ENCODE measurements around the gene SPTLC3. TPM values are rescaled to one million over a fixed set of nuclear protein-coding genes. Genes with fewer than 3 reads are reported as not detected.

SPTLC3 gene
- polyA plus RNA-seq, 4 donors: 4.3 to 60.2 (median 5.8) TPM

- FAIRE-seq (no peak), DNase-seq (peak in 1 of 2 donors; percentile 39)
- WGBS, 3 donors: 35 to 67% (median 37%) methylated on average over 5 of the region's 5 CpGs
- no peak overlapping the region for H3K27ac ChIP-seq (ENCODE audit: low read depth in 1 of 3, low read length in 2 of 3)
- no peaks in the 10 kb centered on the region for H3K9me3 ChIP-seq (ENCODE audit: control insufficient read depth in 2 of 2, insufficient read depth in 1 of 2, low read depth in 1 of 2, low read length in 1 of 2)
- peaks cover 0 to 29% (median 0%) of the 10 kb centered on the region in 3 donors for H3K36me3 ChIP-seq (ENCODE audit: control insufficient read depth in 3 of 3, insufficient read depth in 2 of 3, low read depth in 1 of 3, low read length in 3 of 3)
- H3K4me1 ChIP-seq (ENCODE audit: control insufficient read depth in 3 of 3, insufficient read depth in 2 of 3, low read depth in 1 of 3, low read length in 2 of 3): no peaks in the 10 kb centered on the region
- H3K4me3 ChIP-seq (ENCODE audit: low read depth in 1 of 3, low read length in 3 of 3): no peak overlapping the region
- H3K27me3 ChIP-seq (ENCODE audit: control insufficient read depth in 3 of 3, insufficient read depth in 3 of 3, low read length in 3 of 3): no peaks in the 10 kb centered on the region
These were observed 102.6 kb downstream of the SPTLC3 start for GRCh38 chr20:13111249-13111911.

GRCh38 chr20:13113731-13114130, 105.0 kb downstream of the SPTLC3 start:
- 93 to 95% (median 94%) methylated on average over 3 of the region's 3 CpGs for WGBS, 3 donors

GRCh38 chr20:13117200-13117599, 108.4 kb downstream of the SPTLC3 start:
- no peak overlapping the region for H3K27ac ChIP-seq (ENCODE audit: low read depth in 1 of 3, low read length in 2 of 3)
- H3K27me3 ChIP-seq (ENCODE audit: control insufficient read depth in 3 of 3, insufficient read depth in 3 of 3, low read length in 3 of 3): no peaks in the 10 kb centered on the region
- peaks cover 0 to 18% (median 0%) of the 10 kb centered on the region in 3 donors for H3K36me3 ChIP-seq (ENCODE audit: control insufficient read depth in 3 of 3, insufficient read depth in 2 of 3, low read depth in 1 of 3, low read length in 3 of 3)
- 65 to 84% (median 72%) methylated on average over 2 of the region's 2 CpGs for WGBS, 3 donors
- DNase-seq (no peak), FAIRE-seq (no peak)
- H3K9me3 ChIP-seq (ENCODE audit: control insufficient read depth in 2 of 2, insufficient read depth in 1 of 2, low read depth in 1 of 2, low read length in 1 of 2): no peaks in the 10 kb centered on the region
- no peaks in the 10 kb centered on the region for H3K4me1 ChIP-seq (ENCODE audit: control insufficient read depth in 3 of 3, insufficient read depth in 2 of 3, low read depth in 1 of 3, low read length in 2 of 3)
- H3K4me3 ChIP-seq (ENCODE audit: low read depth in 1 of 3, low read length in 3 of 3): no peak overlapping the region

More at GRCh38 chr20:13113731-13114130, 105.0 kb downstream of the SPTLC3 start:
- Histone ChIP-seq H3K4me1 (ENCODE audit: control insufficient read depth in 3 of 3, insufficient read depth in 2 of 3, low read depth in 1 of 3, low read length in 2 of 3) (no peaks in the 10 kb centered on the region), H3K4me3 (ENCODE audit: low read depth in 1 of 3, low read length in 3 of 3) (no peak overlapping the region), H3K36me3 (ENCODE audit: control insufficient read depth in 3 of 3, insufficient read depth in 2 of 3, low read depth in 1 of 3, low read length in 3 of 3) (peaks cover 0 to 30% (median 0%) of the 10 kb centered on the region in 3 donors), H3K27me3 (ENCODE audit: control insufficient read depth in 3 of 3, insufficient read depth in 3 of 3, low read length in 3 of 3) (no peaks in the 10 kb centered on the region), H3K27ac (ENCODE audit: low read depth in 1 of 3, low read length in 2 of 3) (no peak overlapping the region), H3K9me3 (ENCODE audit: control insufficient read depth in 2 of 2, insufficient read depth in 1 of 2, low read depth in 1 of 2, low read length in 1 of 2) (no peaks in the 10 kb centered on the region)
- DNase-seq (no peak), FAIRE-seq (no peak)

- Histone ChIP-seq H3K27ac (ENCODE audit: low read depth in 1 of 3, low read length in 2 of 3) (no peak overlapping the region), H3K36me3 (ENCODE audit: control insufficient read depth in 3 of 3, insufficient read depth in 2 of 3, low read depth in 1 of 3, low read length in 3 of 3) (peaks cover 0 to 24% (median 0%) of the 10 kb centered on the region in 3 donors), H3K4me3 (ENCODE audit: low read depth in 1 of 3, low read length in 3 of 3) (no peak overlapping the region), H3K9me3 (ENCODE audit: control insufficient read depth in 2 of 2, insufficient read depth in 1 of 2, low read depth in 1 of 2, low read length in 1 of 2) (no peaks in the 10 kb centered on the region), H3K27me3 (ENCODE audit: control insufficient read depth in 3 of 3, insufficient read depth in 3 of 3, low read length in 3 of 3) (no peaks in the 10 kb centered on the region), H3K4me1 (ENCODE audit: control insufficient read depth in 3 of 3, insufficient read depth in 2 of 3, low read depth in 1 of 3, low read length in 2 of 3) (no peaks in the 10 kb centered on the region)
- DNase-seq (no peak), FAIRE-seq (no peak)
- 85 to 97% (median 89%) methylated on average over 1 of the region's 1 CpG for WGBS, 3 donors
These were observed 109.9 kb downstream of the SPTLC3 start for GRCh38 chr20:13118676-13119075.

- no peak for FAIRE-seq
- Histone ChIP-seq H3K9me3 (ENCODE audit: control insufficient read depth in 2 of 2, insufficient read depth in 1 of 2, low read depth in 1 of 2, low read length in 1 of 2) (no peaks in the 10 kb centered on the region), H3K36me3 (ENCODE audit: control insufficient read depth in 3 of 3, insufficient read depth in 2 of 3, low read depth in 1 of 3, low read length in 3 of 3) (peaks cover 0 to 27% (median 0%) of the 10 kb centered on the region in 3 donors), H3K27ac (ENCODE audit: low read depth in 1 of 3, low read length in 2 of 3) (no peak overlapping the region), H3K4me1 (ENCODE audit: control insufficient read depth in 3 of 3, insufficient read depth in 2 of 3, low read depth in 1 of 3, low read length in 2 of 3) (no peaks in the 10 kb centered on the region), H3K27me3 (ENCODE audit: control insufficient read depth in 3 of 3, insufficient read depth in 3 of 3, low read length in 3 of 3) (no peaks in the 10 kb centered on the region), H3K4me3 (ENCODE audit: low read depth in 1 of 3, low read length in 3 of 3) (no peak overlapping the region)
- DNase-seq: peak; percentile 69 to 71
- WGBS, 3 donors: 22 to 25% (median 22%) methylated on average over 6 of the region's 6 CpGs
These were observed 110.8 kb downstream of the SPTLC3 start for GRCh38 chr20:13119583-13119982.

- H3K4me1 ChIP-seq (ENCODE audit: control insufficient read depth in 3 of 3, insufficient read depth in 2 of 3, low read depth in 1 of 3, low read length in 2 of 3): no peaks in the 10 kb centered on the region
- FAIRE-seq (no peak), DNase-seq (no peak)
- 68 to 83% (median 69%) methylated on average over 1 of the region's 1 CpG for WGBS, 3 donors
- no peak overlapping the region for H3K27ac ChIP-seq (ENCODE audit: low read depth in 1 of 3, low read length in 2 of 3)
- peaks cover 0 to 34% (median 3%) of the 10 kb centered on the region in 3 donors for H3K36me3 ChIP-seq (ENCODE audit: control insufficient read depth in 3 of 3, insufficient read depth in 2 of 3, low read depth in 1 of 3, low read length in 3 of 3)
- no peaks in the 10 kb centered on the region for H3K9me3 ChIP-seq (ENCODE audit: control insufficient read depth in 2 of 2, insufficient read depth in 1 of 2, low read depth in 1 of 2, low read length in 1 of 2)
- no peaks in the 10 kb centered on the region for H3K27me3 ChIP-seq (ENCODE audit: control insufficient read depth in 3 of 3, insufficient read depth in 3 of 3, low read length in 3 of 3)
- no peak overlapping the region for H3K4me3 ChIP-seq (ENCODE audit: low read depth in 1 of 3, low read length in 3 of 3)
These were observed 111.7 kb downstream of the SPTLC3 start for GRCh38 chr20:13120471-13120870.

- H3K36me3 ChIP-seq (ENCODE audit: control insufficient read depth in 3 of 3, insufficient read depth in 2 of 3, low read depth in 1 of 3, low read length in 3 of 3): peaks cover 0 to 33% (median 3%) of the 10 kb centered on the region in 3 donors
- H3K4me3 ChIP-seq (ENCODE audit: low read depth in 1 of 3, low read length in 3 of 3): no peak overlapping the region
- no peaks in the 10 kb centered on the region for H3K9me3 ChIP-seq (ENCODE audit: control insufficient read depth in 2 of 2, insufficient read depth in 1 of 2, low read depth in 1 of 2, low read length in 1 of 2)
- no peak overlapping the region for H3K27ac ChIP-seq (ENCODE audit: low read depth in 1 of 3, low read length in 2 of 3)
- no peaks in the 10 kb centered on the region for H3K27me3 ChIP-seq (ENCODE audit: control insufficient read depth in 3 of 3, insufficient read depth in 3 of 3, low read length in 3 of 3)
- H3K4me1 ChIP-seq (ENCODE audit: control insufficient read depth in 3 of 3, insufficient read depth in 2 of 3, low read depth in 1 of 3, low read length in 2 of 3): no peaks in the 10 kb centered on the region
- no peak for FAIRE-seq
- WGBS, 3 donors: 81 to 95% (median 85%) methylated on average over 5 of the region's 5 CpGs
- no peak for DNase-seq
These were observed 113.2 kb downstream of the SPTLC3 start for GRCh38 chr20:13121840-13122515.

- Histone ChIP-seq H3K27me3 (ENCODE audit: control insufficient read depth in 3 of 3, insufficient read depth in 3 of 3, low read length in 3 of 3) (no peaks in the 10 kb centered on the region), H3K4me3 (ENCODE audit: low read depth in 1 of 3, low read length in 3 of 3) (no peak overlapping the region), H3K36me3 (ENCODE audit: control insufficient read depth in 3 of 3, insufficient read depth in 2 of 3, low read depth in 1 of 3, low read length in 3 of 3) (peaks cover 0 to 41% (median 6%) of the 10 kb centered on the region in 3 donors), H3K4me1 (ENCODE audit: control insufficient read depth in 3 of 3, insufficient read depth in 2 of 3, low read depth in 1 of 3, low read length in 2 of 3) (no peaks in the 10 kb centered on the region), H3K27ac (ENCODE audit: low read depth in 1 of 3, low read length in 2 of 3) (no peak overlapping the region), H3K9me3 (ENCODE audit: control insufficient read depth in 2 of 2, insufficient read depth in 1 of 2, low read depth in 1 of 2, low read length in 1 of 2) (peaks cover 0 to 5% of the 10 kb centered on the region in 2 donors)
- no peak for DNase-seq
- 93 to 98% (median 95%) methylated on average over 2 of the region's 2 CpGs for WGBS, 3 donors
- no peak for FAIRE-seq
These were observed 116.7 kb downstream of the SPTLC3 start for GRCh38 chr20:13125486-13125885.
